Measurements from ENCODE around the gene EFNB2.

EFNB2 gene

DNA sequence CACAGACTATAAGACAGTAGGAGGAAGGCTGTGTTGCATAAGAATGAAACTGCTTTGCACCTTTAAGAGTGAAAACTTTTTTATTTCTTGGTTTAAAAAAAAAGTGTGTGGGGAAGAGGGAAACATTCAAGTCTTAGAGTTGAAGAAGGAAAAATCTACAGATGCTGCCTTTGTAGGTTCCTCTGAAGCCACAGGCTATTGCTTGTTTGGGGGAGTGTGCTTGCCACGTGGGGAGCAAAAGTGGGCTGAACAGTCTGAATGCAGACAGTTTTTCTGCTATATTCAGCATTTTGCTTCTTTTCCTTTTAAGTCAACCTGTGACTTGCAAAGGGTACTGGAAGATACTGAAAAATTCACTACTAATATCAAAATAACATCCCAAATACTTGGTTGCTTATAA is 36.9 kb downstream of the EFNB2 start:
- TF ChIP-seq, protein P1, sequence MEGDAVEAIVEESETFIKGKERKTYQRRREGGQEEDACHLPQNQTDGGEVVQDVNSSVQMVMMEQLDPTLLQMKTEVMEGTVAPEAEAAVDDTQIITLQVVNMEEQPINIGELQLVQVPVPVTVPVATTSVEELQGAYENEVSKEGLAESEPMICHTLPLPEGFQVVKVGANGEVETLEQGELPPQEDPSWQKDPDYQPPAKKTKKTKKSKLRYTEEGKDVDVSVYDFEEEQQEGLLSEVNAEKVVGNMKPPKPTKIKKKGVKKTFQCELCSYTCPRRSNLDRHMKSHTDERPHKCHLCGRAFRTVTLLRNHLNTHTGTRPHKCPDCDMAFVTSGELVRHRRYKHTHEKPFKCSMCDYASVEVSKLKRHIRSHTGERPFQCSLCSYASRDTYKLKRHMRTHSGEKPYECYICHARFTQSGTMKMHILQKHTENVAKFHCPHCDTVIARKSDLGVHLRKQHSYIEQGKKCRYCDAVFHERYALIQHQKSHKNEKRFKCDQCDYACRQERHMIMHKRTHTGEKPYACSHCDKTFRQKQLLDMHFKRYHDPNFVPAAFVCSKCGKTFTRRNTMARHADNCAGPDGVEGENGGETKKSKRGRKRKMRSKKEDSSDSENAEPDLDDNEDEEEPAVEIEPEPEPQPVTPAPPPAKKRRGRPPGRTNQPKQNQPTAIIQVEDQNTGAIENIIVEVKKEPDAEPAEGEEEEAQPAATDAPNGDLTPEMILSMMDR (IDR thresholded peaks at IDR 0.05; ENCODE audit: low read depth, low read length): no peak
- TF ChIP-seq, protein P2, sequence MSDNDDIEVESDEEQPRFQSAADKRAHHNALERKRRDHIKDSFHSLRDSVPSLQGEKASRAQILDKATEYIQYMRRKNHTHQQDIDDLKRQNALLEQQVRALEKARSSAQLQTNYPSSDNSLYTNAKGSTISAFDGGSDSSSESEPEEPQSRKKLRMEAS (IDR thresholded peaks at IDR 0.05; ENCODE audit: low read depth, low read length): peak; percentile 71
- TF ChIP-seq POLR2A (IDR thresholded peaks at IDR 0.05; ENCODE audit: extremely low read depth, insufficient read length): no peak
- TF ChIP-seq MYC (IDR thresholded peaks at IDR 0.05; ENCODE audit: low read depth, low read length): no peak
- DNase-seq (ENCODE audit: low read depth): peak; percentile 39
- H3K4me3 ChIP-seq (ENCODE audit: low read depth, low read length): no peak overlapping the region

DNA sequence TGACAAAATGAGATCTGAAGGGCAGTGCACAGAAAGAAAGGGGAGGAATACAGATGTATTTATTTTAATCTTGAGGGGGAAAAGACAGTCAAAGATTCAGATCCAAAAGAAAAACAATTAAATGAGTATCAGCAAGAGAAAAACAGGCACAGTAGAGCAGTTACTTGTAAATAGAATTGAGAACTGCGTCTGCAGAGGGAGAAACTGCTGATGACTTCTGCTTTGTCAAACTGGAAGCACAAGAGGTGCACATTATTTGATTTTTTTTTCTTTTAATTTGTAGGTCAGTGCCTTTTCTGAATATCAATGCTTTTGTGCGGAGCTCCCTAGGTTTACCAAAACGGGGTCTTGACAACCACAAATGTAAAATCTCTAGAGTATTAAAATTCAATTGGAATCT is 37.3 kb downstream of the EFNB2 start:
- peak; percentile 56 for DNase-seq (ENCODE audit: low read depth)
- no peak overlapping the region for H3K4me3 ChIP-seq (ENCODE audit: low read depth, low read length)
- TF ChIP-seq, protein P2 (IDR thresholded peaks at IDR 0.05; ENCODE audit: low read depth, low read length): no peak
- no peak for TF ChIP-seq POLR2A (IDR thresholded peaks at IDR 0.05; ENCODE audit: extremely low read depth, insufficient read length)
- no peak for TF ChIP-seq MYC (IDR thresholded peaks at IDR 0.05; ENCODE audit: low read depth, low read length)
- TF ChIP-seq, protein P1 (IDR thresholded peaks at IDR 0.05; ENCODE audit: low read depth, low read length): no peak

DNA sequence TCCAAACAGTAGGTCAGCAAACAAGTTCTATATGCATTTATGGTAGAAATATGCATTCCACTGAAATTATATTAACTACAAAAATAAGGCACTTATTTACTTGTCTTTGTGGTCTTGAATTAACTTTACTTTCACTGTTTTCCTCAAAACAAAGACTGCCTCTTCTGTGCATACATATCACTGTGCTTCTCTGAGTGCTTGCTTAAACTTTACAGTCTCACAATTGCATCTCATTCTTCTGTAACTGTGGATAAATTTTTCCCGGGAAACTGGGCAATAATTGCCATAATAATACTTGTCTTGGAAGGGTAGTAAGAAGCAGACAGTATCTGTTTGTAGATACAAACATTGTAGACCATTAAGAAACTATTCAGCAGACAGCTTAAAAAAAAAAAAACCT is 38.4 kb downstream of the EFNB2 start:
- DNase-seq (ENCODE audit: low read depth): no peak
- no peak overlapping the region for H3K4me3 ChIP-seq (ENCODE audit: low read depth, low read length)
- TF ChIP-seq, protein P1 (IDR thresholded peaks at IDR 0.05; ENCODE audit: low read depth, low read length): no peak
- TF ChIP-seq MYC (IDR thresholded peaks at IDR 0.05; ENCODE audit: low read depth, low read length): no peak

DNA sequence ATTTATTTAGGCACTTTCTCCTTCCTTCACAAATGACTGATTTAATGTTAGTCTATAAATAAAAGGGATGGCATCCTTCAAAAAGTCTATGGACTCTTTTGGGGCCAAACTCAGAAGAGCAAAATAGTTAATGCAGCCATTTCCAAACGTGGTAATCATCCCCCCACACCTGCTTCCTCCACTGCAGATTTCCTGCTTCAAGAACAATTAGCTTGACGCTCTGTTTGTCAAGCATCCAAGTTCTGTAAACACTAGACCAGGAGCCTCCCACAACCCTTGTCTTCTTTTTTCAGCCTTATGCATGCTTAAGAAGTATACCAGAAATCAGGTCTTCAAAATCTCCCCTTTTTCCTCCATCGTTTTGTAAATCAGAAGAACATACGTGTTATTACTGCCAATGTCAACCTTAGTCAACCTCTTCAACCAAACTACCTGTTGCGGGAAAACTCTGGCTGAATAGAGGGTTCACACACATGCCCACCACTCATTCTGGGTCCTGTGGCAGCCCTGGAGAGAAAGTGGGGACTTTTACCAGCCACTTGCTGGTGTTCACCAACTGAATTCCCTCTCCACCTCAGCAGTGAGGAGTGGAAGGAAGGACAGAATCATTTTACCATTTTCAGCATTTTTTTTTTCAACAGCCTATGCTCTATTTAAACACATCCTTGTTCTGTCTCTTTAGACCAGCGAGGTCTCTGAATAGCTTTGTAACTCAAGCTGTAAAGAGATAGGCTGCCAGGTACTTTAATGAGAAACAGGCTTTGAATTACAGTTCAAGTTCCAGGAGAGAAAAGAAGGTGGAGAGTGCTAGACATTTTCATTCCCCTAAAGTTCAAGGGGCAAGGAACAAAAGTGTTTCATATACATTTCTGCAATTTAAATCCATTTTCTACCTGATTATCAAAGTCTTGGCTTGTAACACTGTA is 39.1 kb downstream of the EFNB2 start:
- DNase-seq (ENCODE audit: low read depth): no peak
- no peak overlapping the region for H3K4me3 ChIP-seq (ENCODE audit: low read depth, low read length)
- TF ChIP-seq, protein P2 (IDR thresholded peaks at IDR 0.05; ENCODE audit: low read depth, low read length): no peak
- TF ChIP-seq MYC (IDR thresholded peaks at IDR 0.05; ENCODE audit: low read depth, low read length): no peak
- TF ChIP-seq, protein P1 (IDR thresholded peaks at IDR 0.05; ENCODE audit: low read depth, low read length): no peak
- TF ChIP-seq POLR2A (IDR thresholded peaks at IDR 0.05; ENCODE audit: extremely low read depth, insufficient read length): no peak

DNA sequence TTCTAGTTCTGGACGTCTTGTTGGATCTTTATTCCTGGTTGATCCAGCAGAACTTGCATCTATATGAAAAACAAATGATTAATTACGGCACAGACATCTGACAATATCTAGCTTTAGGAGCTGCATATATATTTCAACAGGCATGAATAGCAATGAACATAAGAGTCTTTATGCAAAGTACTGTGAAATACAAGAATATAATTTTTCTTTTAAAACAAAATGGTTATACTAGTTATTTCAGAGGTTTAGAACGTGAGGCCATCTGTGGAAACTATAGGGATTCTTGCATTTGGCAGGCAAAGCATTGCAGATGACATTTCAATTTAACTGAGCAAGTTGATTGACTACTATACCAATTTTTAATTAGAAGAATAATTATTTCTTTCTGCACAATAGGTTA is 40.5 kb downstream of the EFNB2 start:
- no peak for DNase-seq (ENCODE audit: low read depth)
- H3K4me3 ChIP-seq (ENCODE audit: low read depth, low read length): no peak overlapping the region
- no peak for TF ChIP-seq MYC (IDR thresholded peaks at IDR 0.05; ENCODE audit: low read depth, low read length)
- TF ChIP-seq, protein P2 (IDR thresholded peaks at IDR 0.05; ENCODE audit: low read depth, low read length): no peak
- TF ChIP-seq, protein P1 (IDR thresholded peaks at IDR 0.05; ENCODE audit: low read depth, low read length): no peak
- no peak for TF ChIP-seq POLR2A (IDR thresholded peaks at IDR 0.05; ENCODE audit: extremely low read depth, insufficient read length)

Measured in NB4 (cell line).